Measurements from ENCODE around the gene KRT4. TPM values are rescaled to one million over a fixed set of nuclear protein-coding genes. Genes with fewer than 3 reads are reported as not detected.

KRT4 gene
- total RNA-seq, 4 donors from 2014 or later, result 3.5 to 227 (median 10.8) TPM

- H3K4me3 ChIP-seq, result no peak overlapping the region
- no peak overlapping the region for H3K27ac ChIP-seq
- no peak for ATAC-seq
- 33% methylated on average over 1 of the region's 4 CpGs; no CpG with 5 or more reads in 1 of the 2 donors for WGBS, 2 donors (ENCODE audit: low coverage in 1 of 2)
- H3K9me3 ChIP-seq, result no peaks in the 10 kb centered on the region
- no peaks in the 10 kb centered on the region for H3K36me3 ChIP-seq
- H3K27me3 ChIP-seq, result peaks cover 49% of the 10 kb centered on the region
- H3K4me1 ChIP-seq, result no peaks in the 10 kb centered on the region
- TF ChIP-seq POLR2A (IDR thresholded peaks at IDR 0.05) (no peak), EP300 (IDR thresholded peaks at IDR 0.05) (no peak), POLR2AphosphoS5 (IDR thresholded peaks at IDR 0.05) (no peak)
- TF ChIP-seq, protein P1, sequence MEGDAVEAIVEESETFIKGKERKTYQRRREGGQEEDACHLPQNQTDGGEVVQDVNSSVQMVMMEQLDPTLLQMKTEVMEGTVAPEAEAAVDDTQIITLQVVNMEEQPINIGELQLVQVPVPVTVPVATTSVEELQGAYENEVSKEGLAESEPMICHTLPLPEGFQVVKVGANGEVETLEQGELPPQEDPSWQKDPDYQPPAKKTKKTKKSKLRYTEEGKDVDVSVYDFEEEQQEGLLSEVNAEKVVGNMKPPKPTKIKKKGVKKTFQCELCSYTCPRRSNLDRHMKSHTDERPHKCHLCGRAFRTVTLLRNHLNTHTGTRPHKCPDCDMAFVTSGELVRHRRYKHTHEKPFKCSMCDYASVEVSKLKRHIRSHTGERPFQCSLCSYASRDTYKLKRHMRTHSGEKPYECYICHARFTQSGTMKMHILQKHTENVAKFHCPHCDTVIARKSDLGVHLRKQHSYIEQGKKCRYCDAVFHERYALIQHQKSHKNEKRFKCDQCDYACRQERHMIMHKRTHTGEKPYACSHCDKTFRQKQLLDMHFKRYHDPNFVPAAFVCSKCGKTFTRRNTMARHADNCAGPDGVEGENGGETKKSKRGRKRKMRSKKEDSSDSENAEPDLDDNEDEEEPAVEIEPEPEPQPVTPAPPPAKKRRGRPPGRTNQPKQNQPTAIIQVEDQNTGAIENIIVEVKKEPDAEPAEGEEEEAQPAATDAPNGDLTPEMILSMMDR (IDR thresholded peaks at IDR 0.05), result no peak
These were observed 20.7 kb upstream of the KRT4 start for GRCh38 chr12:52834727-52835001.

GRCh38 chr12:52833922-52834726, 20.2 kb upstream of the KRT4 start, which contains the start of gene KRT79:
Gene KRT79 (minus strand): TSS chr12:52834311. CDS start chr12:52834260, 51 bp downstream.
- no peaks in the 10 kb centered on the region for H3K36me3 ChIP-seq
- peaks cover 44% of the 10 kb centered on the region for H3K27me3 ChIP-seq
- WGBS, 2 donors (ENCODE audit: low coverage in 1 of 2), result 77 to 100% methylated on average over 3 to 8 of the region's 22 CpGs
- H3K4me3 ChIP-seq, result no peak within 1 kb of the TSS
- TF ChIP-seq POLR2A (IDR thresholded peaks at IDR 0.05), result no peak
- no peak for TF ChIP-seq POLR2AphosphoS5 (IDR thresholded peaks at IDR 0.05)
- TF ChIP-seq, protein P1 (IDR thresholded peaks at IDR 0.05), result no peak
- TF ChIP-seq EP300 (IDR thresholded peaks at IDR 0.05), result no peak
- no peak for ATAC-seq
- no peaks in the 10 kb centered on the region for H3K9me3 ChIP-seq
- H3K4me1 ChIP-seq, result no peaks in the 10 kb centered on the region
- no peak within 1 kb of the TSS for H3K27ac ChIP-seq

GRCh38 chr12:52832985-52833905, 19.3 kb upstream of the KRT4 start:
- H3K27ac ChIP-seq, result no peak overlapping the region
- no peak for ATAC-seq
- WGBS, 2 donors (ENCODE audit: low coverage in 1 of 2), result 76 to 86% methylated on average over 3 to 4 of the region's 20 CpGs

DNA sequence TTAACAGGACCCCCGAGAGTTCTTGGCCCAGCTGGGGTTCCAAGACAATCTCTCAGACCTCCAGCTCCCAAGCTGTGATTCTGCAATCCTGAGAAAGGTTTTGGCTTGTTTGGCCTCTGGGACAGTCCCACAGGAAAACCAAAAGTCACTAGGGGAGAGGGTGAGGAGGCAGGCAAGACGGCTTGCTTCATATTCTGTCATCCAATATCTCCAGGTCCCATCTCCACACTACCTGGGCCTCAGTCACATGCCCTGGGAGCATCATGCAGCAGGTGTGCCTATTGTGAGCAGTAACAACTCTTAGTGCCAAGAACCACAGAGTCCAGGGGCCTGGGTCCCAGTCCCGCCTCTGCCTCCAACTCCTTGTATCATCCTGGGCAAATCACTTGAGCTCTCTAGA, 18.5 kb upstream of the KRT4 start:
- H3K27me3 ChIP-seq, result peaks cover 27% of the 10 kb centered on the region
- 78 to 86% methylated on average over 2 to 3 of the region's 3 CpGs for WGBS, 2 donors (ENCODE audit: low coverage in 1 of 2)
- ATAC-seq, result no peak

More at GRCh38 chr12:52832985-52833905, 19.3 kb upstream of the KRT4 start:
- TF ChIP-seq POLR2AphosphoS5 (IDR thresholded peaks at IDR 0.05) (no peak), POLR2A (IDR thresholded peaks at IDR 0.05) (no peak), EP300 (IDR thresholded peaks at IDR 0.05) (no peak)
- TF ChIP-seq, protein P1 (IDR thresholded peaks at IDR 0.05), result no peak
- Histone ChIP-seq H3K27me3 (peaks cover 35% of the 10 kb centered on the region), H3K4me1 (no peaks in the 10 kb centered on the region), H3K4me3 (no peak overlapping the region), H3K36me3 (no peaks in the 10 kb centered on the region), H3K9me3 (no peaks in the 10 kb centered on the region)

More for the DNA sequence above, 18.5 kb upstream of the KRT4 start:
- Histone ChIP-seq H3K27ac (no peak overlapping the region), H3K4me3 (no peak overlapping the region), H3K4me1 (no peaks in the 10 kb centered on the region), H3K9me3 (no peaks in the 10 kb centered on the region), H3K36me3 (no peaks in the 10 kb centered on the region)
- TF ChIP-seq, protein P1 (IDR thresholded peaks at IDR 0.05), result no peak
- TF ChIP-seq POLR2AphosphoS5 (IDR thresholded peaks at IDR 0.05), result no peak
- no peak for TF ChIP-seq EP300 (IDR thresholded peaks at IDR 0.05)
- TF ChIP-seq POLR2A (IDR thresholded peaks at IDR 0.05), result no peak

Data from gastroesophageal sphincter (tissue), 4 donors.